Activated T-cell treated with anti-CD3 and anti-CD28 coated beads, Interleukin-2, amount 50 U/mL, for 48 hours (primary cell): Measurements from ENCODE around the gene OR1J2.

Experiments used
- DNase-seq, 2 experiments: peaks; one replicate each; pipeline ENCODE4 v3.0.0-alpha.2; 2020

The OR1J2 gene

GRCh38 chr9:122552812-122553211 is 42.2 kb downstream of the OR1J2 start, which contains the start of gene OR1N2:
Gene OR1N2 (plus strand): TSS chr9:122553112. CDS start chr9:122553212, 100 bp downstream.
- DNase-seq = no peak
